AG09309 (cell line): ENCODE results near the gene PPFIA1.

Experiments
- DNase-seq: peaks from one replicate; pipeline ENCODE4 v3.0.0-alpha.2; 2010; ENCODE audit warnings: low read depth
- H3K4me3 ChIP-seq: 2 replicates; pipeline ENCODE4 v1.5.1; 2011; ENCODE audit warnings: mild to moderate bottlenecking, low read depth, low read length, moderate library complexity; ENCODE audit not compliant: control insufficient read depth
- TF ChIP-seq, protein P1 (sequence below): IDR thresholded peaks from 2 replicates; pipeline ENCODE4 v1.5.1; 2011; ENCODE audit warnings: mild to moderate bottlenecking, low read depth, low read length, inconsistent platforms; ENCODE audit not compliant: insufficient read depth, control insufficient read depth; ENCODE audit errors: missing control alignments

PPFIA1 gene

GRCh38 chr11:70263363-70263762 is 7.1 kb upstream of the PPFIA1 start:
- H3K4me3 ChIP-seq, result no peak overlapping the region
- no peak for DNase-seq
- TF ChIP-seq, protein P1, sequence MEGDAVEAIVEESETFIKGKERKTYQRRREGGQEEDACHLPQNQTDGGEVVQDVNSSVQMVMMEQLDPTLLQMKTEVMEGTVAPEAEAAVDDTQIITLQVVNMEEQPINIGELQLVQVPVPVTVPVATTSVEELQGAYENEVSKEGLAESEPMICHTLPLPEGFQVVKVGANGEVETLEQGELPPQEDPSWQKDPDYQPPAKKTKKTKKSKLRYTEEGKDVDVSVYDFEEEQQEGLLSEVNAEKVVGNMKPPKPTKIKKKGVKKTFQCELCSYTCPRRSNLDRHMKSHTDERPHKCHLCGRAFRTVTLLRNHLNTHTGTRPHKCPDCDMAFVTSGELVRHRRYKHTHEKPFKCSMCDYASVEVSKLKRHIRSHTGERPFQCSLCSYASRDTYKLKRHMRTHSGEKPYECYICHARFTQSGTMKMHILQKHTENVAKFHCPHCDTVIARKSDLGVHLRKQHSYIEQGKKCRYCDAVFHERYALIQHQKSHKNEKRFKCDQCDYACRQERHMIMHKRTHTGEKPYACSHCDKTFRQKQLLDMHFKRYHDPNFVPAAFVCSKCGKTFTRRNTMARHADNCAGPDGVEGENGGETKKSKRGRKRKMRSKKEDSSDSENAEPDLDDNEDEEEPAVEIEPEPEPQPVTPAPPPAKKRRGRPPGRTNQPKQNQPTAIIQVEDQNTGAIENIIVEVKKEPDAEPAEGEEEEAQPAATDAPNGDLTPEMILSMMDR, result no peak

- TF ChIP-seq, protein P1, result no peak
- H3K4me3 ChIP-seq, result no peak overlapping the region
- DNase-seq, result no peak
Observed at GRCh38 chr11:70265341-70265740, 5.1 kb upstream of the PPFIA1 start.

- no peak overlapping the region for H3K4me3 ChIP-seq
- DNase-seq, result no peak
- TF ChIP-seq, protein P1, result no peak
Observed at GRCh38 chr11:70267405-70267950, 3.0 kb upstream of the PPFIA1 start.

DNA sequence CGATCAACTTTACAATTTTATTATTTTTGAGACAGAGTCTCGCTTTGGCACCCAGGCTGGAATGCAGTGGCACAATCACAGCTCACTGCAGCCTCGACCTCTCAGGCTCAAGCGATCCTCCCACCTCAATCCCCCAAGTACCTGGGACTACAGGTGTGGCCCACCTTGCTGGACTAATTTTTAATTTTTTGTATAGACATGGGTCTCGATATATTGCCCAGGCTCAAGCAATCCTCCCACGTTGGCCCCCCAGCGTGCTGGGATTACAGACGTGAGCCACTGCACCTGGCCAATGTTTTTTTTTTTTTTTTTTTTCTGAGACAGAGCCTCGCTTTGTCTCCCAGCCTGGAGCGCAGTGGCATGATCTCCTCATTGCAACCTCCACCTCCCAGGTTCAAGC is 2.0 kb upstream of the PPFIA1 start:
- H3K4me3 ChIP-seq, result no peak overlapping the region
- DNase-seq, result no peak
- TF ChIP-seq, protein P1, result no peak

DNA sequence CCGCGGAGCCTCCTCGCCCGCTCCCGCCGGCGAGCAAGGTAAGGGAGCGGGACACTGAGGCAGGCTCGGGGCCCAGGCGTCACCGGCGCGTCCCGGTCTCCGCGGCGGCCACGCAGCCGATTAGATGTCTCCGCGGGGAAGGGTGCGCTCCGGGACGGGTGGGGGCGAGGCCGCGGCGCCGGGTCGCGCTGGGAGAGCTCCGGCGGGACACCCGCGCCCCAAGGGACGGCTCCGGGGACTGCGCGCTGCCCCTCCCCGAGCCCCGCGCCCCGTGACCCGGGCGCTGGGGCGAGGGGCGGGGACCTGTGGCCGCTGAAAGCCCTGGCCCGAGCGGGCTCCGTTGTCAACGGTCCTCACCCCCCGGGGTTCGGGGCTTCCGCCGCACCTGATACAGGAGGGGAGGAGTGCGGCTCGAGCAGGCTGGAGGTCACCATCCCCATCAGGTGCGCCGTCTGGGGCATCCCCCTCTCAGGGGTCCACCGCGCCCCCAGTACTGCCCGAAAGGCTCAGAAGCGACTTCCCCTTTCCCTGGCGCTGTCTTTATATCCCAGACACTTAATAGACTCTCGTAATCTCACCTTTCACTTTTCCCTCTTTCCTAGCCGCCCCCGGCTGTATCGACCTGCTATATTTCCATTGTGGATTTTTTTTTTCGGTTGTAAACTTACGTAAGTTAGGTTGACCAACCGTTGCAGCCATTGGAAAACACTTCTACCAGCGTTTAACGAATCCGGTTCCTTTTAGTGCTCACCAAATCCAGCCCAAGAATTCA is 573 bp downstream of the PPFIA1 start:
- peak overlapping the region; percentile 67 for H3K4me3 ChIP-seq
- TF ChIP-seq, protein P1, result no peak
- peak; percentile 39 for DNase-seq

DNA sequence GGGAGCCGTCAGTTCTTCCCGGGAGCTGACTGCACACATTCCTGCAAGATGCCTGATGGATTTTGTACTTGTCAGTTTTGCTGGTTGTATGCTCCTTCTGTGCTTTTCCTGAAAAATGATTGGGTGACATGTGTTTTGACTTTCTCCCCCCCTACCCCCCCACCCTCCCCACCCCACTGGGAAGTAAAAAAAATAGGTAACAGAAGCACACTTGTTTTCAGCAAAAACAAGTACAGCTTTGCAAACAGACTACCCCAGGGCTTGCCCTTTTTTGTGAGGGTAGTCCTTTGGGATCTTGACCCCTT is 1.1 kb downstream of the PPFIA1 start:
- peak overlapping the region; percentile 67 for H3K4me3 ChIP-seq
- no peak for DNase-seq
- TF ChIP-seq, protein P1, result no peak

DNA sequence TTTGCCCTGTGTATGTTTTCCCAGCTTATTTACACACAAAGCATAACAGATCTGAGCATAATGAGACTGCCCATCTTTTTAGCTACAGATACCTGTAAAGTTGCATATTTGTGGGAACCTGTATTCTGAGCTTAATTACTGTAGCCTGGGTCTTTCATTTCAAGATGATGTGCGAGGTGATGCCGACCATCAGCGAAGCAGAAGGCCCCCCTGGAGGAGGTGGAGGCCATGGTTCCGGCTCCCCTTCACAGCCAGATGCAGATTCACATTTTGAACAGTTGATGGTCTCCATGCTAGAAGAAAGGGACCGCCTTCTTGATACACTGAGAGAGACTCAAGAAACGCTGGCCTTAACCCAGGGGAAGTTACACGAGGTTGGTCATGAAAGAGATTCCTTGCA is 1.5 kb downstream of the PPFIA1 start:
- TF ChIP-seq, protein P1, result no peak
- H3K4me3 ChIP-seq, result no peak overlapping the region
- no peak for DNase-seq
